Lower lobe of right lung (tissue), 2 donors: ENCODE data around the gene CPT1A. TPM values are rescaled to one million over a fixed set of nuclear protein-coding genes. Genes with fewer than 3 reads are reported as not detected.

Experiments
- ATAC-seq, 2 donors: fragments of 200-7000 bp; cut with Tn5 transposase; one replicate each; pipeline ENCODE4 v1.9.1; 2020 to 2022; ENCODE audit warnings: mild to moderate bottlenecking in 2 of 2, moderate library complexity in 2 of 2
- DNase-seq: peaks from one replicate; pipeline ENCODE4 v3.0.0-alpha.2; 2020
- H3K27ac ChIP-seq: fragments of 200-600 bp; one replicate; pipeline ENCODE4 v1.8.0; 2022
- H3K27me3 ChIP-seq: fragments of 200-600 bp; one replicate; pipeline ENCODE4 v1.8.0; 2022; ENCODE audit warnings: low read depth
- H3K36me3 ChIP-seq: fragments of 200-600 bp; one replicate; pipeline ENCODE4 v1.8.0; 2022; ENCODE audit warnings: mild to moderate bottlenecking
- H3K4me1 ChIP-seq: fragments of 200-600 bp; one replicate; pipeline ENCODE4 v1.8.0; 2022
- H3K4me3 ChIP-seq: fragments of 200-600 bp; one replicate; pipeline ENCODE4 v1.8.0; 2022; ENCODE audit warnings: mild to moderate bottlenecking
- H3K9me3 ChIP-seq: fragments of 200-600 bp; one replicate; pipeline ENCODE4 v1.8.0; 2022
- intact Hi-C: fragments of 100-400 bp; cut with DNase I; formaldehyde crosslinking; loops from one replicate; pipeline ENCODE4 v1.11.0; 2022
- total RNA-seq: library from RNA; stranded (reverse); fragmentation: NEBNext Ultra II Directional; extraction: Animal tissue kit (Norgen Biotek cat#: 25700); gene quantifications from one replicate; pipeline ENCODE4 v1.2.1, GENCODE V29; 2021
- TF ChIP-seq, protein P1 (sequence below): fragments of 200-600 bp; IDR thresholded peaks from one replicate; pipeline ENCODE4 v1.8.0; 2022; ENCODE audit warnings: antibody characterized with exemption, mild to moderate bottlenecking
- donor health status: DM: no; HTN: yes; CAD: no; lungs with severe emphysema.

Gene CPT1A
- total RNA-seq, 1 donor from 2014 or later: 88.4 TPM

DNA sequence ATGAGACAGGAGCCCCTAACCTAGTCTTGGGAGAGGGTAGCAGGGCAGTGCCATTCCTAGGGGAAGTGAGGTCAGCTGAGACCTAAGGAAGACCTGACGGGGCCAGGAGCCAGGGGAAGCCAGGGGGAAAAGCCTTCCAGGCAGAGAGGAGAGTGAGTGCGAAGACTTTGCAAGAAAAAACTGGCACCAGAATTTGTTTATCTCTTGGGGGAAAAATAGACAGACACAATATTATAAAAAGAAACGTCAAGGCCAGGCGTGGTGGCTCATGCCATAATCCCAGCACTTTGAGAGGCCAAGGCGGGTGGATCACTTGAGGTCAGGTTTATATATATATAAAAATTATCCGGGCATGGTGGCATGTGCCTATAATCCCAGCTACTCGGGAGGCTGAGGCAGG, 63.5 kb downstream of the CPT1A start:
- Histone ChIP-seq H3K4me1 (no peaks in the 10 kb centered on the region), H3K9me3 (no peaks in the 10 kb centered on the region), H3K27ac (no peak overlapping the region), H3K36me3 (peaks cover 100% of the 10 kb centered on the region), H3K27me3 (no peaks in the 10 kb centered on the region), H3K4me3 (no peak overlapping the region)
- TF ChIP-seq, protein P1, sequence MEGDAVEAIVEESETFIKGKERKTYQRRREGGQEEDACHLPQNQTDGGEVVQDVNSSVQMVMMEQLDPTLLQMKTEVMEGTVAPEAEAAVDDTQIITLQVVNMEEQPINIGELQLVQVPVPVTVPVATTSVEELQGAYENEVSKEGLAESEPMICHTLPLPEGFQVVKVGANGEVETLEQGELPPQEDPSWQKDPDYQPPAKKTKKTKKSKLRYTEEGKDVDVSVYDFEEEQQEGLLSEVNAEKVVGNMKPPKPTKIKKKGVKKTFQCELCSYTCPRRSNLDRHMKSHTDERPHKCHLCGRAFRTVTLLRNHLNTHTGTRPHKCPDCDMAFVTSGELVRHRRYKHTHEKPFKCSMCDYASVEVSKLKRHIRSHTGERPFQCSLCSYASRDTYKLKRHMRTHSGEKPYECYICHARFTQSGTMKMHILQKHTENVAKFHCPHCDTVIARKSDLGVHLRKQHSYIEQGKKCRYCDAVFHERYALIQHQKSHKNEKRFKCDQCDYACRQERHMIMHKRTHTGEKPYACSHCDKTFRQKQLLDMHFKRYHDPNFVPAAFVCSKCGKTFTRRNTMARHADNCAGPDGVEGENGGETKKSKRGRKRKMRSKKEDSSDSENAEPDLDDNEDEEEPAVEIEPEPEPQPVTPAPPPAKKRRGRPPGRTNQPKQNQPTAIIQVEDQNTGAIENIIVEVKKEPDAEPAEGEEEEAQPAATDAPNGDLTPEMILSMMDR: no peak
- DNase-seq: no peak
- ATAC-seq: no peak
- intact Hi-C loops: no loop called here

DNA sequence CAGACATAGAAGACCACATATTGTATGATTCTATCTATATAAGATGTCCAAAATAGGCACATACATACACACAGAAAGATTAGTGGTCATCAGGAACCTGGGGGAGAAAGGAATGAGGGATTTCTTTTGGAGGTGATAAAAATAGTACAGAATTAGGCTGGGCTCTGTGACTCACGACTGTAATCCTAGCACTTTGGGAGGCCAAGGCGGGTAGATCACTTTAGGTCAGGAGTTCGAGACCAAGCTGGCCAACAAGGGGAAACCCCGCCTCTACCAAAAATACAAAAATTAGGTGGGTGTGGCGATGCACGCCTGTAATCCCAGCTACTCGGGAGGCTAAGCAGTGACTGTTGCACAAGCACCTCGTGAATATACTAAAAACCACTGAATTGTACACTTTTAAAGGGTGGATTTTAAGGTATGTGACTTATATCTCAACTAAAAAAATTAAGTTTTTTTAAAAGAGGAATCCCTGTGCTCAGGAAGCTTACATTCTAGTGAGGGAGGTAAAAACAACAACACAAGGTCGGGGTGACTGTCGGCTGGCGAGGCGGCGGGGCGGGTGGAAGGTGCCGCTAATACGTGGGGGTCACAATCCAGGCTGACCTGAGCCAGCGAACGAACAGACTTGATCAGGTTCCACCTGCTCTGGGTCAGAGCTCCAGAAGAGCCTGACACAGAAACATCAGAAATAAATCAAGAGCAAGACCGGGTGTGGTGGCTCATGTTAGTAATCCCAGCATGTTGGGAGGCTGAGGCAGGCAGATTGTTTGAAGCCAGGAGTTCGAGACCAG, 65.1 kb downstream of the CPT1A start:
- Histone ChIP-seq H3K36me3 (peaks cover 100% of the 10 kb centered on the region), H3K27ac (no peak overlapping the region), H3K4me3 (no peak overlapping the region), H3K27me3 (no peaks in the 10 kb centered on the region), H3K9me3 (no peaks in the 10 kb centered on the region), H3K4me1 (no peaks in the 10 kb centered on the region)
- intact Hi-C loops: no loop called here
- ATAC-seq (no peak), DNase-seq (no peak)
- TF ChIP-seq, protein P1: no peak

DNA sequence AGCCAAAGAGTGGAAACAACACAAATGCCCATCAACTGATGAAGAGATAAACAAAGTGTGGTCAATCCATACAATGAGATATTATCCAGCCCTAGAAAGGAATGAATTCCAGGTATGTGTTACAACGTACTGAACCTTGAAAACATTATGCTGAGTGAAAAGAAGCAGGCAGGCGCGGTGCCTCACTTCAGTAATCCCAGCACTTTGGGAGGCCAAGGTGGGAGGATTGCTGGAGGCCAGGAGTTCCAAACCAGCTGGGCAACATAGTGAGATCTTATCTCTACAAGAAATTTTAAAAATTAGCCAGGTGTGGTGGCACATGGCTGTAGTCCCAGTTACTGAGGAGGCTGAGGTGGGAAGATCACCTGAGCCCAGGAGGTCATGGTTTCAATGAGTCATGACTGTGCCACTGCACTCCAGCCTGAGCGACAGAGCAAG, 65.7 kb downstream of the CPT1A start:
- H3K9me3 ChIP-seq: no peaks in the 10 kb centered on the region
- DNase-seq (no peak), ATAC-seq (no peak)
- intact Hi-C loops: no loop called here
- TF ChIP-seq, protein P1: no peak
- H3K4me3 ChIP-seq: no peak overlapping the region
- H3K4me1 ChIP-seq: no peaks in the 10 kb centered on the region
- no peaks in the 10 kb centered on the region for H3K27me3 ChIP-seq
- H3K36me3 ChIP-seq: peaks cover 100% of the 10 kb centered on the region
- H3K27ac ChIP-seq: no peak overlapping the region

DNA sequence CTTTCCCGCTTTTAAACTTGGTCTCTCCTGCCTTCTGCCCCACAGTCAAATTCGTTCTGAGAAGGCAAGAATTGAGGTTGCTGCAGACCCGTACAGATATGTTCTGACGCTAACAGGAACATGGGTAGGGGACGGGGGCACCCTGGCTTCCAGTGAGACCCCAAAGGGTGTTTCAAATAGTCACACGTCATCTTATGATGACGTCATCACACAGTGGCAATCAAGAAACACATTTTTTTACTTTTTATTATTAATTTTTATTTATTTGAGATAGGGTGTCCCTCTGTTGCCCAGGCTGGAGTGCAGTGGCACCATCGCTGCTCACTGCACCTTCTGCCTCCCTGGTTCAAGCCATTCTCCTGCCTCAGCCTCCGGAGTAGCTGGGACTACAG, 67.5 kb downstream of the CPT1A start:
- H3K36me3 ChIP-seq: peaks cover 100% of the 10 kb centered on the region
- no peak for ATAC-seq

DNA sequence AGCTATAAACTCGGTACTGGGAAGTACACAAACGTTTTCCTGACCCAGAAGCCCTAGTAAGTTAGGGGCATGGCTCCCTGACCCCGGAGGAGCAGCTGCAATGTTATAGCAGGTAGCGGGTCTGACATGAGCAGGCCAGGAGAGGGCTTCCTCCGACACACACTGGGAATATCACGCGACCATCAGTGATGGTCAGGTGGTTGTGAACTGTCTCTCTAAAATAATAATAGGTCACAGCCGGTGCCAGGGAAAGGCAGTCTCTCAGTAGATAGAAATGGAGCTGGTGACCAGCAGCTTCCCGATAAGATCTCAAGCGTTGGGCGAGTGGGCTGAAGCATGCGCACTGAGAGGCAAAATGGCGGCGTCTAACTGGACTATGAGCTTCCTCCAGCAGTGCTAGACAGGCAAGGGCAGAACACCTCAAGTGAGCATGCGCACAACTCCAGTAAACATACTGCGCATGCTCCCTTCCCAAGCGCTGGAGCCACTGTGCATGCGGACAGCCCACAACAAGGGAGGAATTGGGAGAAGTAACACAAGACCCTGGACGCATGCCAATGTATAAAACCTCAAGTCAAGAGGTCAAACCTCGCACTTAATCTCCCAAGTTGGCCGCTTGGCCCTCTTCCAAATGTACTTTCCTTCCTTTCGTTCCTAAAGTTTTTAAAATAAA, 68.1 kb downstream of the CPT1A start:
- TF ChIP-seq, protein P1: no peak

More for the DNA sequence above, 67.5 kb downstream of the CPT1A start:
- no peaks in the 10 kb centered on the region for H3K4me1 ChIP-seq
- no peak overlapping the region for H3K27ac ChIP-seq
- DNase-seq: no peak
- no peaks in the 10 kb centered on the region for H3K27me3 ChIP-seq
- no peak overlapping the region for H3K4me3 ChIP-seq
- intact Hi-C loops: no loop called here
- TF ChIP-seq, protein P1: no peak
- no peaks in the 10 kb centered on the region for H3K9me3 ChIP-seq

More for the DNA sequence above, 68.1 kb downstream of the CPT1A start:
- Histone ChIP-seq H3K27ac (no peak overlapping the region), H3K4me1 (no peaks in the 10 kb centered on the region), H3K4me3 (no peak overlapping the region), H3K27me3 (no peaks in the 10 kb centered on the region), H3K9me3 (no peaks in the 10 kb centered on the region), H3K36me3 (peaks cover 100% of the 10 kb centered on the region)
- no peak for DNase-seq
- peak in 1 of 2 donors; percentile 40 for ATAC-seq
- intact Hi-C loops: no loop called here
